Common myeloid progenitor, CD34-positive (primary cell): Measurements from ENCODE around the gene CAP2.

ENCODE experiments used
- CTCF ChIA-PET: fragments of 350-600 bp; sonication (Branson Sonifier 250); formaldehyde crosslinking; loops from one replicate; lab custom pipeline; 2021; ENCODE audit warnings: antibody characterized with exemption; lab: Charles Lee
- POLR2A ChIA-PET: fragments of 350-600 bp; sonication (Branson Sonifier 250); formaldehyde crosslinking; loops from one replicate; lab custom pipeline; 2021; ENCODE audit warnings: antibody characterized with exemption; lab: Charles Lee
- DNase-seq, 3 donors: peaks; one replicate each; pipeline versions ENCODE4 v3.0.0 to v3.0.0-alpha.2; 2013
- H3K27ac ChIP-seq, 2 experiments: 1 replicate in 1 of 2; 2 replicates in 1 of 2; pipeline ENCODE4 v1.7.0; 2013; ENCODE audit warnings: inconsistent platforms in 2 of 2, low read length in 2 of 2, mild to moderate bottlenecking in 2 of 2, low read depth in 1 of 2, moderate library complexity in 1 of 2; ENCODE audit not compliant: severe bottlenecking in 2 of 2, insufficient read depth in 1 of 2, poor library complexity in 1 of 2
- H3K27me3 ChIP-seq, 5 experiments: replicated peaks in 2 of 5; 1 replicate in 3 of 5; 2 replicates in 2 of 5; pipeline versions ENCODE4 v1.6.1 to v1.7.0; 2013; ENCODE audit warnings: low read length in 4 of 5, mild to moderate bottlenecking in 2 of 5, moderate library complexity in 2 of 5, inconsistent platforms in 1 of 5; ENCODE audit not compliant: insufficient read depth in 5 of 5, control insufficient read depth in 4 of 5
- H3K36me3 ChIP-seq, 4 experiments: 1 replicate in 2 of 4; 2 replicates in 2 of 4; pipeline versions ENCODE4 v1.6.1 to v1.7.0; 2013; ENCODE audit warnings: low read length in 3 of 4, control low read depth in 1 of 4, mild to moderate bottlenecking in 1 of 4; ENCODE audit not compliant: control insufficient read depth in 4 of 4, insufficient read depth in 4 of 4
- H3K4me1 ChIP-seq, 4 experiments: 1 replicate in 3 of 4; 2 replicates in 1 of 4; pipeline versions ENCODE4 v1.6.1 to v1.7.1; 2013; ENCODE audit warnings: low read length in 3 of 4, mild to moderate bottlenecking in 3 of 4, control low read depth in 1 of 4, inconsistent platforms in 1 of 4, moderate library complexity in 1 of 4; ENCODE audit not compliant: control insufficient read depth in 4 of 4, insufficient read depth in 4 of 4; ENCODE audit errors: control extremely low read depth in 1 of 4
- H3K4me3 ChIP-seq, 7 experiments: 1 replicate in 4 of 7; 2 replicates in 3 of 7; pipeline versions ENCODE4 v1.5.1 to v1.7.0; 2013; ENCODE audit warnings: mild to moderate bottlenecking in 7 of 7, low read length in 6 of 7, moderate library complexity in 6 of 7, inconsistent platforms in 2 of 7, low read depth in 2 of 7, control low read depth in 1 of 7; ENCODE audit not compliant: insufficient read depth in 4 of 7, control insufficient read depth in 1 of 7; ENCODE audit errors: extremely low read depth in 1 of 7
- H3K9me3 ChIP-seq, 5 experiments: 1 replicate in 4 of 5; 2 replicates in 1 of 5; pipeline versions ENCODE4 v1.6.1 to v1.7.1; 2013; ENCODE audit warnings: low read length in 4 of 5, mild to moderate bottlenecking in 2 of 5, inconsistent platforms in 1 of 5, low read depth in 1 of 5, moderate library complexity in 1 of 5; ENCODE audit not compliant: control insufficient read depth in 4 of 5, insufficient read depth in 2 of 5; ENCODE audit errors: control extremely low read depth in 1 of 5
- WGBS: methylation state at CpG from one replicate; pipeline ENCODE4 v1.1.5; 2013; ENCODE audit not compliant: insufficient coverage; 5-methylcytosine and 5-hydroxymethylcytosine counted together

Gene CAP2

DNA sequence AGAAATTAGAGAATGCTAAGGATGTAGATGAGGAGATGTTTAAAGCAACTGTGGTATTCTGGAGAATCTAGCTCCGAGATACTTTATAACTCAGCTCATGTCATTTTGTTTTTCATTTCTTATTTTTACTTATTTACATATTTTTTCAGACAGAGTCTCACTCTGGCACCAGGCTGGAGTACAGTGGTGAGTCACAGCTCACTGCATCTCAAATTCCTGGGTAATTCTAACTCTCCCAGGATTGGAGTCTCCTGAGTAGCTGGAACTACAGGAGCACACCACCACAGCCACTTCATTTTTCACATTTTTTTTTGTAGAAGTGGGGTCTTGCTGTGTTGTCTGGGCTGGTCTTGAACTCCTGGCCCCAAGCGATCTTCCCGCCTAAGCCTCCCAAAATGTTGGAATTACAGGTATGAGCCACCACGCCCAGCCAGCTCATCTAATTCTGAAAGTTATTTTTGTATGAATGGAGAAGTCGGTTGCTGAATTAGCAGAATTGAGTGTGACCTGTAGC is 112.4 kb downstream of the CAP2 start:
- no peak for DNase-seq
- H3K4me1 ChIP-seq = no peaks in the 10 kb centered on the region
- ChIA-PET POLR2A (no interaction called here), CTCF (interaction anchor here (0.6 to 1.6 kb wide), 2 partner anchors 14 to 87 kb away, joined by 4 read pairs; no protein-coding TSS in a partner anchor)
- H3K4me3 ChIP-seq = no peak overlapping the region
- no peaks in the 10 kb centered on the region for H3K36me3 ChIP-seq
- no peaks in the 10 kb centered on the region for H3K9me3 ChIP-seq
- H3K27me3 ChIP-seq = no peaks in the 10 kb centered on the region
- WGBS = 100% methylated on average over 4 of the region's 5 CpGs
- no peak overlapping the region for H3K27ac ChIP-seq

DNA sequence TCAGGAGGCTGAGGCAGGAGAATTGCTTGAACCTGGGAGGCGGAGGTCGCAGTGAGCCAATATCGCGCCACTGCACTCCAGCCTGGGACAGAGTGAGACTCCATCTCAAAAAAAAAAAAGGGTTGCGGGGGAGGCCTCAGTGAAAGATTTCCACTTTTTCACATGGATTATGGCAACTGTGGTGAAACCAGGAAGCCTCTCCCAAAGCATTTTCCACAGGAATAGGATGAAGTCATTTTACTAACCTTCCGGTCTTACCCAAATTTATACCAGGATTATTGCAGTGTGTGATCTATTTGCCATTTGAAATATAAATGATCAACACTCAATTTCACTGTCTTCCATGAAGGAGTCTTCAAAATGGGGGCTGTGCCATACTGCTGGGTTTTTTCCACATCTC is 113.1 kb downstream of the CAP2 start:
- H3K36me3 ChIP-seq = no peaks in the 10 kb centered on the region
- no peaks in the 10 kb centered on the region for H3K9me3 ChIP-seq
- 91% methylated on average over 5 of the region's 6 CpGs for WGBS
- H3K27me3 ChIP-seq = no peaks in the 10 kb centered on the region
- no peak overlapping the region for H3K27ac ChIP-seq
- no peak overlapping the region for H3K4me3 ChIP-seq
- ChIA-PET POLR2A (no interaction called here), CTCF (no interaction called here)
- H3K4me1 ChIP-seq = no peaks in the 10 kb centered on the region
- no peak for DNase-seq

DNA sequence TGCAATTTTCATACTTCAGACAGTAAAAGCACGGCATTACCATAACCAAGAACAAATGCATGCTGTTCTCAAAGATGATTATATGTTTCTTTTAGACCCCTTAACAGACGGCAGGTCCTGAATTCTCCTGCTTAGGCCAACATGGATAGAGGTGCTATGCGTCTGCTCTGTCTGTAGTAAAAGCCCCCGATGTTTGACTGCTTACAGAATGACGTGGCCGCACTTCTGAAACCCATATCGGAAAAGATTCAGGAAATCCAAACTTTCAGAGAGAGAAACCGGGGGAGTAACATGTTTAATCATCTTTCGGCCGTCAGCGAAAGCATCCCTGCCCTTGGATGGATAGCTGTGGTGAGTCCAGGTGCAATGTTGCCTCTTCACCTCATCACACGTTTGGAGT is 113.6 kb downstream of the CAP2 start:
- CTCF ChIA-PET = no interaction called here
- no peak overlapping the region for H3K27ac ChIP-seq
- H3K27me3 ChIP-seq = no peaks in the 10 kb centered on the region
- H3K4me1 ChIP-seq = no peaks in the 10 kb centered on the region
- DNase-seq = no peak
- POLR2A ChIA-PET = no interaction called here
- 95% methylated on average over 11 of the region's 12 CpGs for WGBS
- H3K9me3 ChIP-seq = no peaks in the 10 kb centered on the region
- no peak overlapping the region for H3K4me3 ChIP-seq
- no peaks in the 10 kb centered on the region for H3K36me3 ChIP-seq

DNA sequence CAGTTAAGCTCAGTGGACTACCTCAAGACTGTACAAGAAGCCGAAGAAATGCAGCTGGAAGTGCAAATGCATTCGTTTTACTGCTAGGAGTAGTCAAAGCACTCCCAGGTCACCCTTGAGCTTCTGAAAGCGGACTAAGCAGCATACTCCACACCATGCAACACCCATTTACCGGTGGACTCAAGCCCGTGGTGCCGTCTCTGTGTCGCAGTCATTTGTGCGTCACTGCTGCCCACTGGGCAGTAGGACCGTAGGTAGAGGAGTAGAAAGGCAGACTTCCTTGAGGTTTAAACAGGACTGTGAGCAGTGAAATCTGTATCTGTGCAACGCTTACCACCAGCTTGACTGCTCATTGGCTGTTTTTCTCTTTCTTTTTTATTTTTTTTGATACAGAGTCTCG is 117.7 kb downstream of the CAP2 start:
- no peak overlapping the region for H3K27ac ChIP-seq
- no peaks in the 10 kb centered on the region for H3K4me1 ChIP-seq
- 83% methylated on average over 10 of the region's 11 CpGs for WGBS
- peaks cover 0 to 1% (median 0%) of the 10 kb centered on the region in 5 experiments for H3K27me3 ChIP-seq
- no peak overlapping the region for H3K4me3 ChIP-seq
- DNase-seq = no peak
- H3K9me3 ChIP-seq = no peaks in the 10 kb centered on the region
- no peaks in the 10 kb centered on the region for H3K36me3 ChIP-seq
- CTCF ChIA-PET = no interaction called here
- POLR2A ChIA-PET = no interaction called here

DNA sequence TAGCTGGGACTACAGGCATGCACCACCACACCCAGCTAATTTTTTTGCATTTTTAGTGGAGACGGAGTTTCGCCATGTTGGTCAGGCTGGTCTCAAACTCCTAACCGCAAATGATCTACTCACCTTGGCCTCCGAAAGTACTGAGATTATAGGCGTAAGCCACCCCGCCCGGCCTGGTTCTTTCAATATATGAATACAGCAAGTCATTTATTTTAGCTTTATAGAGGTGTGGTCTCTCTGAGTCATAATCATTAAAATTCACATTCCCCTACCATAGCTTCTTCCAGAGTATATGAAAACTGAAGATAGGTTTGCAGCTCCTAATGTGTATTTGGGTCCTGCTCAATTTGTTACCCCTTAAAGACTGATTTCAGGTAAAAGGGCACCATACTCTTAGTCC is 118.2 kb downstream of the CAP2 start:
- no peaks in the 10 kb centered on the region for H3K4me1 ChIP-seq
- H3K36me3 ChIP-seq = no peaks in the 10 kb centered on the region
- peaks cover 0 to 1% (median 0%) of the 10 kb centered on the region in 5 experiments for H3K27me3 ChIP-seq
- no peak overlapping the region for H3K4me3 ChIP-seq
- POLR2A ChIA-PET = interaction anchor here (0.6 kb wide), 1 partner anchor 9 kb away, joined by 3 read pairs; no protein-coding TSS in a partner anchor
- no peak overlapping the region for H3K27ac ChIP-seq
- no peaks in the 10 kb centered on the region for H3K9me3 ChIP-seq
- DNase-seq = no peak
- WGBS = 80% methylated on average over 1 of the region's 7 CpGs
- CTCF ChIA-PET = no interaction called here

DNA sequence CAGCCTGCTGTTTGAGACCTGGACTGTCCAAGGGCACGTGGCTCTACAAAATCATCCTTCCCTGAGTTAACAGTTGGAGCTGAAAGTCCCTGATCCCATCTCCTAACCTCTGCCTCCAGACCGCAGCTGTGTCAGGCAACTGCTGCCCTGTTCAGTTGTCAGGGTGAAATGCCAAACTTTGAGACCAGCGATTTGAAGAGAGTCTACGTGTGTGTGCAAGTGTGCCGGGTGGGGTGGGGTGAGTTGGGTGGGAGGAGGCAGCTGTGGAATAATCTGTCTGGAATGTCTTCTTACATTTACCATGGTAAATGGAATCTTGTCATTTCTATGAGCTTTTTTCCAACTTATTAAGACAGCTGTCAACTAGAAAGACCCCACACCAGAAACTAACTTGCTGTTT is 125.7 kb downstream of the CAP2 start:
- Histone ChIP-seq H3K27ac (no peak overlapping the region), H3K4me3 (no peak overlapping the region), H3K27me3 (no peaks in the 10 kb centered on the region), H3K4me1 (no peaks in the 10 kb centered on the region), H3K36me3 (no peaks in the 10 kb centered on the region), H3K9me3 (no peaks in the 10 kb centered on the region)
- ChIA-PET CTCF (no interaction called here), POLR2A (no interaction called here)
- WGBS = 93% methylated on average over 3 of the region's 5 CpGs
- DNase-seq = no peak

DNA sequence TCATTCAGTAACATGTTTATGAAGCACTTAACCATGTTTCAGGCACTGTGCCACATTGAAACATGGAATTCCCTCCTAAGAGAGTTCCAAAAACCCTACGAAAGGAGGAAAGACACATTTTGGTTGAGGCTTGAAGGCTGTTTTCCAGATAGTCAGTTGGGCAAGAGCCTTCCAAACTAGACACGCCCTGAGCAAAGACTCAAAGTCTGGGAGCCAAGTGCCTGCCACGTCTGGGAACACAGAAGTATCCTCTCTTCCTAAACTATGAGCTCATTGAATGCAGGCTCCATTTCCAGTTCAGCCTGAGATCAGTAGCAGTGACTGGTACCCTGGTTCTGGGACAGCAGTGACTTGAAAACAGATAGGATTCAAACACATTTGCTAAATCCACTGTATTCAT is 132.2 kb downstream of the CAP2 start:
- Histone ChIP-seq H3K36me3 (no peaks in the 10 kb centered on the region), H3K27ac (no peak overlapping the region), H3K4me1 (no peaks in the 10 kb centered on the region), H3K27me3 (no peaks in the 10 kb centered on the region), H3K4me3 (no peak overlapping the region), H3K9me3 (peaks cover 0 to 4% (median 0%) of the 10 kb centered on the region in 5 experiments)
- 67% methylated on average over 3 of the region's 3 CpGs for WGBS
- POLR2A ChIA-PET = no interaction called here
- DNase-seq = no peak
- CTCF ChIA-PET = interaction anchor here (1.8 kb wide), 1 partner anchor 29 kb away, joined by 3 read pairs; no protein-coding TSS in a partner anchor
